ENCODE results near the gene LRP1.
"Not testable (repeated sequence)": the region's sequence is repeated elsewhere in the genome, so short reads cannot be mapped to it uniquely, and the experiment has no call there.

Gene LRP1

DNA sequence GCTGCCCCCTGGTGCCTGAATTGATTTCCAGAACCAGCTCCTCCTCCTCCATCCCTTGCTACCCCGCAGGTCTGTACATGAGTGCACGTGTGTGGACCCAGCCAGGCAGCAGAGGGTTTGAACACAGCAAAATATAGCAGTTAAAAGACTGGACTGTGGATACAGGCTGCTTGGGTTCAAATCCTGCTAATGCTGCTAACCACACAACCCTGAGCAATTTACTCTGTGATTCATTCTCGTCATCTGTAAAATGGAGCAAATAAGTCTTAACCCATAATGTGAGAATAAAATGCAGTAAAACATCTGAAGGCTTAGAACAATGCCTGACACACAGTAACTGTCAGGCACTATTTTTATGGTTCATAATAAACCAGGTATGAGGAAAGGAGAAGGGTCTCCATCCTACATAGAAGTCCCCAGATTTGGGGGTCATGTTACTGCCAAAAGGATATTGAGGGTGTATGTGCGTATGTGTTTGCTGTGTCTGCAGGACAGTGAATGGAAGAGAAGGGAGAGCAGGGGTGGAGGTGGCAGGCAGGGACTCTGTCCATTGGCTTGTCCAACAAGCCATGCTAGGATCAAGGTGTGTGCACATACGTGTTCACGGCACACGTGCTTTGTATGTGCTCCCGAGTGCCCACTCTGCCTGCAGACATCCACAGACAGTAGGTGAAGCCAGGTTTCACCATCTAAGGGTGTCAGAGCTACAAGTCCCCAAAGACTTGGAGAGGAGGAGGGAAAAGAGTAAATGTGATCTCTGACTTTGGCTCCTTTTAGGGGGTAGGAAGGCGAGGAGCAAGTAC is 15.6 kb upstream of the LRP1 start:
- no peak for FAIRE-seq

DNA sequence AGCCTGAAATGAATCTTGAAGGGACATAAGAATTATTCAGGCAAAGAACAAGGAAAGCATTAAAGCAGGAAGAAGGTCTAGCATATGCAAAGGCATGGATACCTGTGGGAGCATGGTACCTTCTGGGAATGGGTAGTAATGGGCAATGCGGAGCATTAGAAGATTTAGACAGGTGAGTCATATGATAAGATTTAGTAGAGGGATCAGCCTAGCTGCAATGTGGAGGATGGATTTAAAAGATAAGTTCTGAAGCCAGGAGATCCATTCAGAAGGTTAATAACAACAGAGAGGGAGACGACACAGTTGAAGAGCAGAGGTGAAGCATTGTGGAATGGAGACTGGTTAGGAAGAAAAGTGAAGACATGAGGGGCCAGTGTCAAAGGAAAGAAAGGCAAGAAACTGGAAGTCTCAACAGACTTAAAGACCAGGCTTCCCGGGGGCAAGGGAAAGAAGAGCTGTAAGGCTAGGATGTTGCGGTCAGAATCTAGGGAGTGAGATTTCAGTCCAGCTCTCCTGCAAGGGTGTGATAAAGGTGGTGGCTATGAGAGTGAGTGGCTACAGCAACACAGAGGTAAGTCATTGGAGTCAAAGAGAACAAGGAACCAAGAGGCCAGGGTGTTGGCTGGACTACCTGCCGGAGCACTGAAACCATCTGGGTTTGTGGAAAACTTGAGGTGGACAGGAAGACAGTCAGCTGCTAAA is 11.6 kb upstream of the LRP1 start:
- no peak for FAIRE-seq

- FAIRE-seq: no peak
Observed at GRCh38 chr12:57118711-57119271, 9.5 kb upstream of the LRP1 start.

DNA sequence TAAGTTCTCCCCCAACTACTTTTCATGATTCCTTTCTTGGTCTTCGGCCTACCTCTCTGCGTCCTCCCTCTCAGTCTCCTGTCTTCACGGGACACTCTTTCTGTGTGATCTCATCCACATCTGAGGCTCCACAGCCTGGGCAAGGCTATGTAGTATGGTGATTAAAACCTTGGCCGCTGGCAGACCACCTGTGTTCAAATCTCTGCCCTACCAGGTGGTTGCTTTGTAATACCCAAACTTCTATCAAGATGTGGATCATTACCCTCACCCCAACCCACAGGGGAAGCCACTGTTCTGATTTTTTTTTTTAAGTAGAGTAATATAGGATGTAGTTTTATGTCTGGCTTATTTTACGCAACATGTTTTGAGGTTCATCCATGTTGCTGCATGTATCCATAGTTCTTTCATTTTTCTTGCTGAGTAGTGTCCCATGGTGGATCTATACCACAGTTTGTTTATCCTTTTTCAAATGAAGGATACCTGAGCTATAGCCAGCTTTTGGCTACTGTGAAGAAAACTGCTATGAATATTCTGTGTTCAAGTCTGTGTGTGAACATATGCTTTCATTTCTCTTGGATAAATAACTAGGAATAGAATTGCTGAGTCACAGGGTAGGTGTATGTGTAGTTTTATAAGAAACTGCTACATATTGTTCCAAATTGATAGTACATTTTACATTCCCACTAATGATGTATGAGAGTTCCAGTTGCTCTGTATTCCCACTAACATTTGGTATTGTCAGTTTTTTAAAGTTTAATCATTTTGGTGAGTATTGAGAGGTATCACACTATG is 8.8 kb upstream of the LRP1 start:
- no peak for FAIRE-seq

DNA sequence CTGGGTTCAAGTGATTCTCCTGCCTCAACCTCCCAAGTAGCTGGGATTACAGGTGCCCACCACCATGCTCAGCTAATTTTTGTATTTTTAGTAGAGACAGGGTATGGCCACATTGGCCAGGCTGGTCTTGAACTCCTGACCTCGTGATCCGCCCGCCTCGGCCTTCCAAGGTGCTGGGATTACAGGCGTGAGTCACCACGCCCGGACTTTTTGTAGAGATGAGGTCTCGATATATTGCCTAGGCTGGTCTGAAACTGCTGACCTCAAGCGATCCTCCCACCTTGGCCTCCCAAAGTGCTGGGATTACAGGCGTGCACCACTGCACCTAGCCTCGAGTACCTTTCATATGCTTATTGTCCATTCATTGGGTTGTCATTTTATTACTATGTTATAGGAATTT is 7.6 kb upstream of the LRP1 start:
- not testable (repeated sequence) for FAIRE-seq

DNA sequence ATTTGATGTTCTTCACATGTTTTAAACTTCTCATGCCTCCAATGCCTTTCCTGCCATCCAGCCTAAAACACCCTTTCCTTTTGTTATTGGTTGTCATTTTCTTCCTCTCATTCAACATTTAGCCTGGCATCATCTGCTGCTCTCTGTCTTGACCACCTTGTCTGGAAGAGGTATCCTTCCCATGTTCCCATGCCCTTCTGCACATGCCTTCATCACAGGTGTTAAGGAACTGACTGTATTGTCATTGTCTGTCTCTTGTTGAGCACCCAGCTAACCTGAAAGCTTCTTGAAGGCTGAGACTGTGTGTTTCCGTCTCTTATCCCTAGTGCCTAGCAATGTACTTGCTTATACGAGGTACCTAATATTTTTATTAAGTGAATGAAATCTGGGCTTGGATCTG is 4.5 kb upstream of the LRP1 start:
- FAIRE-seq: no peak

DNA sequence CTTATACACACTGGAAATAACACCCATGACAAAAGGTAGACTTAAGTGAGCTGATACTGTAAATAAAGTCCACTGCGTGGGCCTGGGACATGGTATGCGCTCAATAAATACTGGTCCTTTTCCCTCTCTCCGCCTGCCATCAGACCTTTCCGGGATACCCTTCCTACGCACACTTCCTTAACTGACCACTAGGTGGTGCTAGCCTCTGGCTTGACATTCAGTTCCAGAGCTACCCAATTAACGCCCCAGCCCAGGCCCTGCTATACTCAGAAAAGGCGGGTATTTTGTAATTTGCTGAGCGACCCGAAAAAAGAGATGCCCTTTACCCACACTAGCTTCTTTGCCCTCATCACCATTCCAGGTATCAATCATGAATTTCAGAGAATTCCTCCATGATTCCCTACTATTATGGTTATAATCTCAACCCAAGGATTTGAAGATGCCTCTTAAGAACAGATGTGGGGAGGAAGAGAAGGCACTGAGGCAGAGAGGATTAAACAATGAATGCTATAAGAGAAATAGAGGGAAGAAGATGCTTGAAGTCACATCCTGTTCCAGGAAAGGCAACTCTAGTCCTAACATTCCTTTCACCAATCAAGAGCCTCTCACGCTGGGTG is 3.9 kb upstream of the LRP1 start:
- FAIRE-seq: no peak

GRCh38 chr12:57126061-57126460 is 2.2 kb upstream of the LRP1 start:
- no peak for FAIRE-seq

- no peak for FAIRE-seq
Observed at GRCh38 chr12:57126561-57126960, 1.7 kb upstream of the LRP1 start.

GRCh38 chr12:57127101-57127725 is 1.1 kb upstream of the LRP1 start:
- FAIRE-seq: no peak

DNA sequence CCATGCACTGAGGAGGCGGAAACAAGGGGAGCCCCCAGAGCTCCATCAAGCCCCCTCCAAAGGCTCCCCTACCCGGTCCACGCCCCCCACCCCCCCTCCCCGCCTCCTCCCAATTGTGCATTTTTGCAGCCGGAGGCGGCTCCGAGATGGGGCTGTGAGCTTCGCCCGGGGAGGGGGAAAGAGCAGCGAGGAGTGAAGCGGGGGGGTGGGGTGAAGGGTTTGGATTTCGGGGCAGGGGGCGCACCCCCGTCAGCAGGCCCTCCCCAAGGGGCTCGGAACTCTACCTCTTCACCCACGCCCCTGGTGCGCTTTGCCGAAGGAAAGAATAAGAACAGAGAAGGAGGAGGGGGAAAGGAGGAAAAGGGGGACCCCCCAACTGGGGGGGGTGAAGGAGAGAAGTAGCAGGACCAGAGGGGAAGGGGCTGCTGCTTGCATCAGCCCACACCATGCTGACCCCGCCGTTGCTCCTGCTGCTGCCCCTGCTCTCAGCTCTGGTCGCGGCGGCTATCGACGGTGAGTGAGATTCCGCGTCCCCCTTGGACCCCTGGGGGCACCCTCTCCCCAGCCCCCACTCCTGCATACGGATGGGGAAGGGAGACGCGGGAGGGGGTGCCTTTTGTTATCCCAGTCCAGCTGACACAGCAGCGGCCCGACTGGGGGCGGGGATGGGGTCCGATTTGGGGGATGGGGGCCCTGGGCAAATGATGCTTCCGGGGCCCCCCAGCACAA is 400 bp downstream of the LRP1 start:
- no peak for FAIRE-seq

GRCh38 chr12:57129321-57129842 is 1.1 kb downstream of the LRP1 start:
- FAIRE-seq: no peak

DNA sequence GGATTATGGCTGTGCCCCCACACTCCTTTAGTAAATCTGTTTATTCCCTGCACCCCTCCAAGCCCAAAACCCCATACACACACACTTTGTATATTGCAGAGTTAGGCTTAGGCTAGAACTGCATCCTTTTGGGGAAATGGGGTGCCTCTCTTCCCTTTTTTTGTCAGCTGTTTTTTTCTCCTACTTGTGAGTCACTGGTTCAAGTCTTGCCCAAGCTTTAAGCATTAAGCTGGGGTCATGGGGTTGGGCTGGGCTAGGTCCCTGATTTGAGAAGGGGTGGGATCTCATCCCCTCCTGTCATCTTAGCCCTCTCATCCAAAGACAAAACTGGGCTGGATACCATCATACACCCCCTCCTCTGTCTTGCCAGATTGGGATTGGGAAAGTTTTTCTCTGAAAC is 1.6 kb downstream of the LRP1 start:
- no peak for FAIRE-seq

DNA sequence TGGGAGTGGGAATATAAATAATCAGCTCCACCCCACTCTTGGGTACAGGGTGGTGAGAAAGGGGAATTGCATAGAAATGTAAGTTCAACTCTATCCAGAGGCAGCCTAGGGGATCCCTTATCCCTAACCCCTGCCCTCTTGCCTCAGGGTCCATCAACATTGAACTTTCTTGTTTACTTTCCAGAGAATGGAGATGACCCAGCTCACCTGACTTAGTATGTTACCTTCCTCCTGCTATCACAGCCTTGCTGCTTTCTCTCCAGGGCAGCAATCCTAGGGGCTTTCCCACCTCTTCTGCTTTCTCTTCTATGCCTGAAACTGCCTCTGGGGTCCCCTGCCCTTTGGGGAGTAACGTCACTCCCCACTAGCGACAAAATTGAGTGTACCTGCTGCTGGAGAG is 2.7 kb downstream of the LRP1 start:
- no peak for FAIRE-seq

DNA sequence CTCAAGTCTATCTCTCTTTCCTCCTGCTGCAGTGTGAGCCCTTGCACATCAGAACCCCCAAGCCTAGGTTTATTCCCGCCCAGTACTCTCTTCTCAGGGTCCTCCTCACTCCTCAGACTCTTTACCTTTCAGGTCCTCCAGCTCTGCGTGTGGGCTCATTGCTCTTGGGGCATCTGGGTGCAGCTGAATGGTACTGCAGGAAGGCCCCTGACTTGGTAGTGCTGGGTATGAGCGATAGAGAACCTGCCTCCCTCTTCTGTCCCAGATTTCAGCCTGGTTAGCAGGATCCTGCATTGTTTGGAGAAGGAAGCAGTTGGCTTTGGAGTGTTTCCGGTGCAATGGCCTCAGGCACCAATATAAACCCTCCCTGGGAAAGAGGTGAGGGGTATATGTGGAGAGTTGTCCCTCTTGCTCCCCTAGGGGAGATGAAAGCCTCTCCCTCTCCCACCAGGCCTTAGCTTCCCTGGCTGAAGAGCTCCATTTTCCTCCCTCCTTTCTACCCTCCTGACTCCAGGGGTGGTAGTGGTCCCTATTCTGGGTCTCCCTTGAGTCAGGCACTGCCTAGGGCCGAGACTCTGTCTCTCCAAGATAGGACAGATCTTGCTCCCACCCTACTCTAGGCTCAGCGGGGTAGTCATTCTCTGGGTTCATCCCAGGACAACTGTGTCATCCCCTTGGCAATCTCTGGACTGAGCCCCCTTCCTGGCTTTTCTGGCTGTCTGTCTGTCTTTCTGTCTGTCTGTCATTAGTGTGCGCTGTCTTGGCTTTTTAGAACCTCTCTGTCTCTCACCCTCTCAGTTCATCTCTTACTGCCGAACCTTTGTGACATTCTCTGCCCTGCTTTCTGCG is 3.8 kb downstream of the LRP1 start:
- no peak for FAIRE-seq

- FAIRE-seq: no peak
Observed at GRCh38 chr12:57133013-57133569, 4.8 kb downstream of the LRP1 start.

DNA sequence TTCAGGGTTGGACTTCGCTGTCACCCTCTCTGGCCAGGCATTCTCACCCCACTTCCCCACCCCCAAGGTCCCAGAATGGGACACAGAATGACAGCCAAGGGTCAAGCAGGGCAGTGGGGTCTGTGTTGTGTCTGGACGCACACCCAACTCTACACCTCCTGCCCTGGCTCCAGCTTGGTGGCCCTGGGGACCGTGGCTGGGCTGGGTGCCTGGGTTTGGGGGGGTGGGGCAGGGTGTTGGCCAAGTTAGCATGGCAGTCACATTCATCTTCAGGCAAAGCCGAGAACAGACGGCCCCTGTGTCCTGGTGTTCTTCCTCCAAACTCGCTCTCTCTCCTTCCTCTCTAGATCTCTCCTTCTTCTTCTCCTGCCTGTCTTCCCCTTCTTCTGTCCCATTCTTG is 5.6 kb downstream of the LRP1 start:
- no peak for FAIRE-seq

DNA sequence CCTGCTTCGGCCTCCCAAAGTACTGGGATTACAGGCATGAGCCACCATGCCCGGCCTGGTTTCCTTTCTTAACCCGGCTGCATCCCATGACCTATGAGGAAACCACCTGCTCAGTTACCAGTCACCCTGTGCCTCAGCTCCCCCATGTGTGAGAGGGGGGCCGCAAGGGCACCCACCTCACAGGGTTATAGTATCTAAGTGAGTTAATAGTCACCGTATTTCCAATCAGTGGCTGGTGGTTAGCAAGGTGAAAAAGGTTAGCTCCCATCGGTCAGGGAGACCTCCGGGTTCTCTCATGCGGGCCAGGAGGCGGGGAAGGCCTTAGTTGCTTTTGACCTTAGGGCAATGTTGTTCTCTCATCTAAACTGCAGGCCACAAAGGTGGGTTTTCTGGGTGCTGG is 6.7 kb downstream of the LRP1 start:
- no peak for FAIRE-seq

- no peak for FAIRE-seq
Observed at GRCh38 chr12:57135527-57136326, 7.4 kb downstream of the LRP1 start.

Measured in colon (tissue), 2 donors.